ENCODE measurements around the gene HSPA1B. TPM values are rescaled to one million over a fixed set of nuclear protein-coding genes. Genes with fewer than 3 reads are reported as not detected.

HSPA1B gene
- total RNA-seq, 4 donors from 2014 or later, result 134 to 186 (median 168) TPM

GRCh38 chr6:31811645-31812044 is 15.9 kb upstream of the HSPA1B start:
- H3K27ac ChIP-seq, result no peak overlapping the region
- no peak overlapping the region for H3K4me3 ChIP-seq
- TF ChIP-seq EP300 (IDR thresholded peaks at IDR 0.05) (no peak), POLR2A (IDR thresholded peaks at IDR 0.05) (no peak), CTCF (IDR thresholded peaks at IDR 0.05) (no peak)
- H3K27me3 ChIP-seq, result no peaks in the 10 kb centered on the region
- peaks cover 0 to 23% (median 14%) of the 10 kb centered on the region in 4 donors for H3K4me1 ChIP-seq
- H3K9me3 ChIP-seq, result no peaks in the 10 kb centered on the region
- H3K36me3 ChIP-seq, result peaks cover 0 to 17% (median 0%) of the 10 kb centered on the region in 3 donors
- DNase-seq (ENCODE audit: low spot score in 2 of 2), result no peak
- 94% methylated on average over 12 of the region's 12 CpGs for WGBS, 2 donors

GRCh38 chr6:31813465-31813849 is 14.1 kb upstream of the HSPA1B start:
- H3K36me3 ChIP-seq, result peaks cover 0 to 17% (median 0%) of the 10 kb centered on the region in 3 donors
- no peak for DNase-seq (ENCODE audit: low spot score in 2 of 2)
- 97 to 98% methylated on average over 7 of the region's 7 CpGs for WGBS, 2 donors

GRCh38 chr6:31814677-31815024 is 12.9 kb upstream of the HSPA1B start:
- H3K9me3 ChIP-seq, result no peaks in the 10 kb centered on the region
- H3K4me3 ChIP-seq, result peak overlapping the region; percentile 57 to 71 (median 61)
- peaks cover 0 to 36% (median 29%) of the 10 kb centered on the region in 4 donors for H3K4me1 ChIP-seq
- TF ChIP-seq CTCF (IDR thresholded peaks at IDR 0.05), result no peak
- TF ChIP-seq EP300 (IDR thresholded peaks at IDR 0.05), result peak; percentile 63 to 97
- peak; percentile 40 to 82 for TF ChIP-seq POLR2A (IDR thresholded peaks at IDR 0.05)
- peaks cover 0 to 17% (median 0%) of the 10 kb centered on the region in 3 donors for H3K36me3 ChIP-seq
- peak overlapping the region; percentile 96 to 100 (median 98) for H3K27ac ChIP-seq
- DNase-seq (ENCODE audit: low spot score in 2 of 2), result peak; percentile 95 to 96
- H3K27me3 ChIP-seq, result no peaks in the 10 kb centered on the region
- WGBS, 2 donors, result 0% methylated on average over 12 to 13 of the region's 13 CpGs

More at GRCh38 chr6:31813465-31813849, 14.1 kb upstream of the HSPA1B start:
- Histone ChIP-seq H3K9me3 (no peaks in the 10 kb centered on the region), H3K27me3 (no peaks in the 10 kb centered on the region), H3K4me3 (peak overlapping the region in 1 of 4 donors; percentile 71), H3K27ac (peak overlapping the region; percentile 96 to 100 (median 98)), H3K4me1 (peaks cover 0 to 24% (median 19%) of the 10 kb centered on the region in 4 donors)
- TF ChIP-seq CTCF (IDR thresholded peaks at IDR 0.05) (no peak), POLR2A (IDR thresholded peaks at IDR 0.05) (no peak), EP300 (IDR thresholded peaks at IDR 0.05) (no peak)

GRCh38 chr6:31815025-31815838 is 12.3 kb upstream of the HSPA1B start, which contains the start of the genes HSPA1A and HSPA1L:
Gene HSPA1A (plus strand): TSS chr6:31815543. CDS start chr6:31815757, 214 bp downstream.
Gene HSPA1L (minus strand): TSS chr6:31815283. CDS start chr6:31811972, 3,311 bp downstream.
- Histone ChIP-seq H3K9me3 (no peaks in the 10 kb centered on the region), H3K4me1 (peaks cover 0 to 42% (median 35%) of the 10 kb centered on the region in 4 donors), H3K27ac (peak within 1 kb of the TSS; percentile 96 to 100 (median 98)), H3K4me3 (peak within 1 kb of the TSS; percentile 57 to 71 (median 61)), H3K27me3 (no peaks in the 10 kb centered on the region), H3K36me3 (peaks cover 0 to 17% (median 0%) of the 10 kb centered on the region in 3 donors)
- 0 to 2% methylated on average over 13 to 54 of the region's 56 CpGs for WGBS, 2 donors
- TF ChIP-seq EP300 (IDR thresholded peaks at IDR 0.05) (peak; percentile 72 to 100), CTCF (IDR thresholded peaks at IDR 0.05) (peak in 2 of 5 experiments; percentile 42 to 51), POLR2A (IDR thresholded peaks at IDR 0.05) (peak; percentile 100)
- peak; percentile 89 to 94 for DNase-seq (ENCODE audit: low spot score in 2 of 2)

Measured in tibial nerve (tissue), 4 donors.